Duodenal mucosa (tissue), 2 donors: Measurements from ENCODE around the gene SPTAN1.

Source experiments
- H3K27ac ChIP-seq: one replicate; pipeline ENCODE4 v1.7.0; 2013; ENCODE audit warnings: low read depth, low read length
- H3K27me3 ChIP-seq, 2 donors: one replicate each; pipeline ENCODE4 v1.7.0; 2013; ENCODE audit warnings: low read length in 2 of 2, control low read depth in 1 of 2; ENCODE audit not compliant: insufficient read depth in 2 of 2, control insufficient read depth in 1 of 2
- H3K36me3 ChIP-seq, 2 donors: one replicate each; pipeline ENCODE4 v1.7.0; 2013; ENCODE audit warnings: low read length in 2 of 2, control low read depth in 1 of 2; ENCODE audit not compliant: insufficient read depth in 2 of 2, control insufficient read depth in 1 of 2
- H3K4me1 ChIP-seq, 2 donors: one replicate each; pipeline ENCODE4 v1.7.0; 2013; ENCODE audit warnings: low read length in 2 of 2, control low read depth in 1 of 2; ENCODE audit not compliant: insufficient read depth in 2 of 2, control insufficient read depth in 1 of 2
- H3K4me3 ChIP-seq, 2 donors: one replicate each; pipeline ENCODE4 v1.7.0; 2013; ENCODE audit warnings: low read length in 2 of 2, low read depth in 1 of 2
- H3K9ac ChIP-seq, 2 donors: one replicate each; pipeline ENCODE4 v1.7.0; 2013; ENCODE audit warnings: low read length in 2 of 2, low read depth in 1 of 2
- H3K9me3 ChIP-seq, 2 donors: one replicate each; pipeline ENCODE4 v1.7.0; 2013; ENCODE audit warnings: low read length in 2 of 2, control low read depth in 1 of 2; ENCODE audit not compliant: control insufficient read depth in 1 of 2

The SPTAN1 gene

DNA sequence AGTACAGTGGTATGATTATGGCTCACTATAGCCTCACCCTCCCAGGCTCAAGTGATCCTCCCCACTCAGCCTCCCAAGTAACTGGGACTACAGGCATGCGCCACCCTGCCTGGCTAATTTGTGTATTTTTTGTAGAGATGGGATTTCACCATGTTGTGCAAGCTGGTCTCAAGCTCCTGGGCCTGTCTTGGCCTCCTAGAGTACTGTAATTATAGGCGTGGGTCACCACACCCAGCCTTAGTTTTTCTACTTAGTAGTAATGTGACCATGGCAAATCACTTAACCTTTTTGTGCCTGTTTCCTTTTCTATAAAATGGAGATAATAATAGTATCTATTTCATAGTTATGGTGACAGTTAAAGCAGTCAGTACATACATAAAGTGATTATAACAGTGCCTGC, 25.7 kb upstream of the SPTAN1 start:
- Histone ChIP-seq H3K9ac (no peak overlapping the region), H3K36me3 (peaks cover 13 to 79% of the 10 kb centered on the region in 2 donors), H3K9me3 (no peaks in the 10 kb centered on the region), H3K27ac (no peak overlapping the region), H3K4me1 (no peaks in the 10 kb centered on the region), H3K4me3 (no peak overlapping the region), H3K27me3 (no peaks in the 10 kb centered on the region)

DNA sequence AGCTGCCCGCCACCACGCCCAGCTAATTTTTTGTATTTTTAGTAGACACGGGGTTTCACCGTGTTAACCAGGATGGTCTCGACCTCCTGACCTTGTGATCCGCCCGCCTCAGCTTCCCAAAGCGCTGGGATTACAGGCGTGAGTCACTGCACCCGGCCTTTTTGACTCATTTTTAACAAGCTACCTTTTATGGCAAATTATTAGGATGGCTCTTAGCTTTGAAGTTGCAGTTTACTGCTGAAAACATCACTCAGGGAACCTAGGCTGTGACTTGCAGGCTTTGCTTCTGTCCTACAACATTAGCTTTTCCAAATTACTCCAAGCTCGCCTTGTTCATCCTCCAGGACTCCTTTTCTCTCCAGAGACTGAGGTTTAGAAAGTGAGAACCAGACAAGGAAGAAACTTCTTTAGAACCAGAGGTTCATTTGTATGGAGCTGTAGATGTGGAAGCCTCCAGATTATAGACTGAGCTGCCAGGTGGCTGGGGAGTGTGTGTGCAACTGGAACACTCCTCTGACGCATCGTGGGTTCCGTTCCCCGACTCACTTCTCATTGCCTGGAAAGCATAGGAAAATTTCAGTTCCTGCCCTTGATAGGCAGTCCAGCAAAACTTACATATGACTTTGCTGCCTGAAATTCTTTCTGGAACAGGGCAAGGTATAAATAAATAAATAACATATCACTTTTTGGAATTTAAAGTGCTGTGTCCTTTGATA, 23.8 kb upstream of the SPTAN1 start:
- no peak overlapping the region for H3K9ac ChIP-seq
- no peaks in the 10 kb centered on the region for H3K4me1 ChIP-seq
- H3K36me3 ChIP-seq, result peaks cover 13 to 74% of the 10 kb centered on the region in 2 donors
- H3K4me3 ChIP-seq, result no peak overlapping the region
- H3K27me3 ChIP-seq, result no peaks in the 10 kb centered on the region
- no peak overlapping the region for H3K27ac ChIP-seq
- no peaks in the 10 kb centered on the region for H3K9me3 ChIP-seq

- Histone ChIP-seq H3K9ac (no peak overlapping the region), H3K27me3 (no peaks in the 10 kb centered on the region), H3K36me3 (peaks cover 13 to 75% of the 10 kb centered on the region in 2 donors), H3K4me1 (no peaks in the 10 kb centered on the region), H3K9me3 (no peaks in the 10 kb centered on the region), H3K27ac (no peak overlapping the region), H3K4me3 (no peak overlapping the region)
Measured at GRCh38 chr9:128529191-128529590, 23.2 kb upstream of the SPTAN1 start.

GRCh38 chr9:128532581-128532980, 19.8 kb upstream of the SPTAN1 start:
- H3K36me3 ChIP-seq, result peaks cover 11 to 63% of the 10 kb centered on the region in 2 donors
- no peak overlapping the region for H3K9ac ChIP-seq
- no peaks in the 10 kb centered on the region for H3K27me3 ChIP-seq
- H3K27ac ChIP-seq, result no peak overlapping the region
- no peak overlapping the region for H3K4me3 ChIP-seq
- no peaks in the 10 kb centered on the region for H3K4me1 ChIP-seq
- no peaks in the 10 kb centered on the region for H3K9me3 ChIP-seq

GRCh38 chr9:128540634-128541360, 11.6 kb upstream of the SPTAN1 start:
- no peaks in the 10 kb centered on the region for H3K27me3 ChIP-seq
- H3K4me3 ChIP-seq, result no peak overlapping the region
- no peaks in the 10 kb centered on the region for H3K9me3 ChIP-seq
- no peaks in the 10 kb centered on the region for H3K4me1 ChIP-seq
- H3K36me3 ChIP-seq, result peaks cover 27 to 60% of the 10 kb centered on the region in 2 donors
- no peak overlapping the region for H3K9ac ChIP-seq
- H3K27ac ChIP-seq, result no peak overlapping the region

GRCh38 chr9:128546504-128546903, 5.9 kb upstream of the SPTAN1 start:
- Histone ChIP-seq H3K27ac (no peak overlapping the region), H3K4me3 (no peak overlapping the region), H3K36me3 (peaks cover 5 to 7% of the 10 kb centered on the region in 2 donors), H3K4me1 (no peaks in the 10 kb centered on the region), H3K9me3 (no peaks in the 10 kb centered on the region), H3K9ac (no peak overlapping the region), H3K27me3 (no peaks in the 10 kb centered on the region)

DNA sequence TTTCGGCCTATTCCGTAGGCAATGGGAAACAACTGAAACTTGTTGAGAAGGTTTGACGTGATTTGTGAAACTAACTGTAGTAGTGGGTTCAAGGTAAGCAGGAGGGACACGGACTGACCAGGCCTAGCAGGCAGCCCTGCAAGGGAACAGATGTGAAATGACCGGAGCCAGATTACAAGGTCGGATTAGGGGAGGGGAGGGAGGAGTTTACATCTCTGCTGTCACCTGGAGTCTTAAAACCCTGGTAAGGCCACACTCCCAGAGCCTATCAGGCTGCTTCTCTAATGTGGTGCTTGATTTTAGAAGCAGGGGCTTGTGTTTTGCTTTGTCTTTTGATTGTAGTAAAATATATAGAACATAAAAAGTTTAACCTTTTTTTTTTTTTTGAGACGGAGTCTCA, 3.5 kb upstream of the SPTAN1 start:
- H3K36me3 ChIP-seq, result no peaks in the 10 kb centered on the region
- no peaks in the 10 kb centered on the region for H3K27me3 ChIP-seq
- H3K4me1 ChIP-seq, result peaks cover 3% of the 10 kb centered on the region in 2 donors
- H3K4me3 ChIP-seq, result no peak overlapping the region
- no peak overlapping the region for H3K27ac ChIP-seq
- no peaks in the 10 kb centered on the region for H3K9me3 ChIP-seq
- no peak overlapping the region for H3K9ac ChIP-seq

GRCh38 chr9:128550226-128550625, 2.2 kb upstream of the SPTAN1 start:
- H3K36me3 ChIP-seq, result no peaks in the 10 kb centered on the region
- no peaks in the 10 kb centered on the region for H3K27me3 ChIP-seq
- H3K4me1 ChIP-seq, result peaks cover 17% of the 10 kb centered on the region in 2 donors
- H3K27ac ChIP-seq, result no peak overlapping the region
- no peaks in the 10 kb centered on the region for H3K9me3 ChIP-seq
- no peak overlapping the region for H3K9ac ChIP-seq
- no peak overlapping the region for H3K4me3 ChIP-seq

DNA sequence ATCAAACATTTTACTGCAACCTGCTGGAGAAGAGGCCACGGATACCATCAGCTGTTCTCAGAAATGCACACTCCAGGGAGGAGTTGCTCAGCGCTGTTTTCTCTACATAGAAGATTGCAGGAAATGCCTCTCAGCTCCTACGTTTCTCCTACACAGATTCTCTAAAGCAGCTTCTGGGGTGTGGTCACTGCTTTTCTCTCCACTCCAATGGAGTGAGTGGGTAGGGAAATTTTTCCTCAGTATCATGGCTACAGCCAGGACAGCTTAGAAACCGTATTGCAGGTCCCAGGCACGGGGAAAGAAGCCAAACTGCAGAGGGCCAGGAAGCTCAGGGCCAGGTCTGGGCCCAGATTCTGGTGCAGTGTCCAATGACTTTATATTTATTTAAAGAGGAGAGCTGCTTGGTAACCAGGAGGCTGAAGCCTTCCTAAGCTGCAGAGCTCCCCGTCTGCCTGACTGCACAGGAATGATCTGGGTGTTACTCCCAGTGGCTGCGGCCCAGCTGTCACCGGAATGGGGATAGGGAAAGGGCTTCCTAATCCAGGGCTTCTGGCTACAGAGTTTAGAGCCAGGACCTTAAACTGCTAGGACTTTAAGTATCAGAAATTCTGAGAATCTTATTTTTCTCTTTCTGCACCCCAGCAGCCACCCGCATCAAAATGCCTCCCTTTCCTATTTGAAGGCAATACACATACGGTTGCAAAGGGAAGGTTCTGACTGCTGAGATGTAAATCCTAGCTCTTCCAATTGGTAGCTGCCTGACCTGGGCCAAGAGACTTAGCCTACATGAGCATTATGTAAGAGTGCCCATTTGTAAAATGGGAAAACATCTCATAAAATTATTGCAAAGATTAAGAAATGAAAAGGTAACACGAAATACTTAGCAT, 1.4 kb upstream of the SPTAN1 start:
- Histone ChIP-seq H3K4me1 (peaks cover 18 to 23% of the 10 kb centered on the region in 2 donors), H3K9ac (peak overlapping the region; percentile 66), H3K9me3 (no peaks in the 10 kb centered on the region), H3K27ac (no peak overlapping the region), H3K27me3 (no peaks in the 10 kb centered on the region), H3K36me3 (no peaks in the 10 kb centered on the region), H3K4me3 (peak overlapping the region; percentile 70 to 72)
